GM10266 (cell line): ENCODE data around the gene MYH10.
A peak's percentile ranks its signal among the peaks of the same experiment; 100 is the strongest.

Experiments used
- DNase-seq: peaks from one replicate; pipeline ENCODE4 v3.0.0; 2012; ENCODE audit errors: extremely low spot score
- CTCF ChIP-seq: IDR thresholded peaks from 2 replicates; pipeline ENCODE4 v1.5.1; 2012; ENCODE audit warnings: mild to moderate bottlenecking, low read depth; ENCODE audit not compliant: control insufficient read depth, insufficient read depth; ENCODE audit errors: missing control alignments

The MYH10 gene

DNA sequence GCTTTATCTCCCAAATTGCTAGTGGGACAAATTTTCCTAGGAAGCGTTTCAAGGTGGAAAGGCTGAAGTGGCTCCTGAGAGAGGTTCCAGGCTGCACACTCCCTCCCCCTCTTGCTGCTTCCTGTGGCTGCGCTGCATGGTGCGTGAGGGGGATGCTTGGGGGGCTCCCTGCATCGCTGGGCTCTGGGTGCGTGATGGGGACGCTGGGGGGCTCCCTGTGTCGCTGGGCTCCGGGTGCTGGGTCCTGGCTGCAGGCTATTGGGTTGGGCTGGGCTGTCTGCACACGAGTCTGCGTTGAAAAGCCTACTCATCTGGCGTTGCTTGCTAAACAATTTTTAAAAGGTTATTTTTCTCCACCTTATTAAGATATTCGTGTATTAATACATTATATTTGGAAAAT is 164.8 kb downstream of the MYH10 start:
- peak; percentile 5 for DNase-seq

DNA sequence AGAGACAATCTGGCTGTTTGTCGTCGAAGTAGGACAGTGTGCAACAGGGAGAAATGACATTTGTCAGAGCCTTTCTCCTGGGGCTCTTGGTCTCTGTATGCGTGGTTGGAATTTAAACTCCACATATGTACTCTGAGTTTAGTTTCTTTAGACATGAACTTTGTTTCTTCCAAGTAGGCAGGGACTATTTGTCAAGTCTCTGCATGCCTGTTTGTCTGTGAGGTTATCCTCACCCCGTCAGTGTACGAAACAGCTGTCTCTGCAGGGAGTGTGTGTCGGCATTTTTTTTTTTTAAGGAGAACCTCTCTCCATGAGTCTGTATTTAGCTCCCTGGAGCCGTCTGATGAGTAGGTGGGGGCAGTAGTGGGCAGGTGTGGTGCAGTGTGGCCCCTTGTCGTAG is 165.2 kb downstream of the MYH10 start:
- no peak for TF ChIP-seq CTCF
- no peak for DNase-seq

More for the DNA sequence above, 164.8 kb downstream of the MYH10 start:
- no peak for TF ChIP-seq CTCF

GRCh38 chr17:8464941-8465340 is 165.6 kb downstream of the MYH10 start:
- DNase-seq, result no peak
- TF ChIP-seq CTCF, result no peak

- DNase-seq, result no peak
- no peak for TF ChIP-seq CTCF
These were observed 167.4 kb downstream of the MYH10 start for GRCh38 chr17:8463099-8463498.

DNA sequence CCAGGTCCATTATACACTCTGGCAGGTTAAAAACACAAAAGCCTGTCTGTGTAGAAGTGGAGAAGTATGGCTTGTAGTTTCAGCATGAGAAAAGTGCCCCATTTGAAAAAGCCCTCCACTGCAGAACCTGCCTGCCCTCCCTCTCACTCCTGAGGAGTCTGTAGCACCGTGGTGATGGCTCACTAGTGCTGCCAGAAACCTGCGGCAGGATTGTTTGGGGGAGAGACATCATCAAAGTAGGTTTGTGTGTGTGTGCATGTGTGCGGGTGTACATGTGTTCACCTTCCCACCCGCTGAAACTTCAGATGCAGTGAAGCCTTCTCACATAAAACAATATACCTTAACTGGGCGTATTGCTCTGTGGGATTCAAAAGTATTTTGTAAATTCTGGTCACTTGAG is 168.0 kb downstream of the MYH10 start:
- no peak for TF ChIP-seq CTCF
- DNase-seq, result no peak

DNA sequence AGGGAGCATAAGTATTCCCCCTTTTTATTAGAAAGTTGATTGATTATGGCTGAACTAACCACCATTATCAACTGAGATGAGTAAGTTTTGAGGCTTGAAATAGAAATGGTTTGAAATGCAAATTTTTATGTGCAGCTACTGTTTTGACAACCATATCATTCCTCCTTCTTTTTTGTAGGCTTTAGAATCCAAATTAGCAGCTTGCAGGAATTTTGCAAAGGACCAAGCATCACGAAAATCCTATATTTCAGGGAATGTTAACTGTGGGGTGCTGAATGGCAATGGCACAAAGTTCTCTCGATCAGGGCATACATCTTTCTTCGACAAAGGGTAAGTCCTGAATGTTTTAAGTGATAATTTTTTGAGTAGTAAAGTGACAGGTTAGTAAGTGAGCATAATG is 170.7 kb downstream of the MYH10 start:
- TF ChIP-seq CTCF, result no peak
- DNase-seq, result no peak

- TF ChIP-seq CTCF, result no peak
- no peak for DNase-seq
These were observed 171.4 kb downstream of the MYH10 start for GRCh38 chr17:8459107-8459506.
